HepG2 (cell line): ENCODE data around the gene KRTAP12-4. TPM values are rescaled to one million over a fixed set of nuclear protein-coding genes. Genes with fewer than 3 reads are reported as not detected.

ENCODE experiments used
- ATAC-seq: fragments of 200-7000 bp; cut with Tn5 transposase; 3 replicates; pipeline ENCODE4 v1.9.1; 2020; ENCODE audit warnings: mild to moderate bottlenecking, moderate library complexity
- BruUV-seq: library from RNA; stranded (reverse); fragments of 400-500 nt; replicated peaks from 2 replicates; lab custom pipeline; 2021; lab: Mats Ljungman, UMichigan
- CTCF ChIA-PET: fragments of 300-600 bp; formaldehyde crosslinking; extraction: SDS; loops from one replicate; lab custom pipeline; 2021; ENCODE audit warnings: low total read pairs, inconsistent platforms, low intra/inter-chr PET ratio; lab: Yijun Ruan, JAX
- POLR2A ChIA-PET: fragments of 350-600 bp; sonication (Branson Sonifier 250); formaldehyde crosslinking; loops from one replicate; lab custom pipeline; 2020; ENCODE audit warnings: antibody characterized with exemption, inconsistent platforms; lab: Yijun Ruan, JAX
- DNase-seq: peaks from one replicate; pipeline ENCODE4 v3.0.0-alpha.2; 2015; ENCODE audit warnings: low spot score
- FAIRE-seq: peaks from 3 replicates; lab custom pipeline; 2011; peaks lifted over from hg19 to GRCh38; lab: Jason Lieb, UNC
- H2AFZ ChIP-seq: one replicate; pipeline ENCODE4 v1.6.1; 2011; ENCODE audit warnings: low read length, inconsistent platforms
- H3K27ac ChIP-seq: fragments of 300-600 bp; 3 replicates; pipeline ENCODE4 v1.8.0; 2011; ENCODE audit warnings: mixed run types, mild to moderate bottlenecking, mixed read lengths, low read length, inconsistent platforms; ENCODE audit not compliant: insufficient read depth; ENCODE audit errors: extremely low read length
- H3K27me3 ChIP-seq, 2 experiments: fragments of 200-600 bp in 1 of 2; 2 replicates in 1 of 2; 3 replicates in 1 of 2; pipeline versions ENCODE4 v1.6.0 to v1.8.0; 2011; ENCODE audit warnings: low read length in 2 of 2, mild to moderate bottlenecking in 2 of 2, moderate library complexity in 2 of 2, inconsistent platforms in 1 of 2; ENCODE audit not compliant: insufficient read depth in 2 of 2, control insufficient read depth in 1 of 2
- H3K36me3 ChIP-seq, 2 experiments: fragments of 200-600 bp in 1 of 2; replicated peaks in 1 of 2; 2 replicates in 1 of 2; 3 replicates in 1 of 2; pipeline versions ENCODE4 v1.5.1 to v1.8.0; 2011; ENCODE audit warnings: low read length in 2 of 2, inconsistent platforms in 1 of 2; ENCODE audit not compliant: insufficient read depth in 2 of 2, control insufficient read depth in 1 of 2
- H3K4me1 ChIP-seq: 2 replicates; pipeline ENCODE4 v1.5.1; 2012; ENCODE audit warnings: low read length, inconsistent platforms; ENCODE audit not compliant: insufficient read depth
- H3K4me2 ChIP-seq: 2 replicates; pipeline ENCODE4 v1.6.0; 2011; ENCODE audit warnings: low read depth, low read length, inconsistent platforms
- H3K4me3 ChIP-seq, 3 experiments: fragments of 200-600 bp in 1 of 3; sonication (generic), shearing (Covaris generic) in 1 of 3; replicated peaks in 1 of 3; 2 replicates each; pipeline ENCODE4 v1.5.1; 2011 to 2016; ENCODE audit warnings: low read length in 3 of 3, inconsistent platforms in 2 of 3, low read depth in 2 of 3, mild to moderate bottlenecking in 2 of 3, control low read depth in 1 of 3, mixed read lengths in 1 of 3; ENCODE audit not compliant: insufficient read depth in 1 of 3
- H3K79me2 ChIP-seq: one replicate; pipeline ENCODE4 v1.6.1; 2011; ENCODE audit warnings: low read length, inconsistent platforms; ENCODE audit not compliant: insufficient read depth
- H3K9ac ChIP-seq: 2 replicates; pipeline ENCODE4 v1.6.0; 2011; ENCODE audit warnings: mild to moderate bottlenecking, low read depth, low read length, inconsistent platforms; ENCODE audit not compliant: insufficient read depth
- H3K9me3 ChIP-seq: 2 replicates; pipeline ENCODE4 v1.5.1; 2012; ENCODE audit warnings: mild to moderate bottlenecking, low read length
- H4K20me1 ChIP-seq: 2 replicates; pipeline ENCODE4 v1.6.0; 2011; ENCODE audit warnings: inconsistent platforms, mild to moderate bottlenecking, low read length, moderate library complexity; ENCODE audit not compliant: insufficient read depth
- AGO2 ChIP-seq: fragments of 200-400 bp; formaldehyde crosslinking; optimal IDR thresholded peaks from 2 replicates; pipeline ENCODE3; 2017; ENCODE audit warnings: mild to moderate bottlenecking, low read depth, low read length, moderate library complexity
- ARID2 ChIP-seq: sonication (generic); formaldehyde crosslinking; IDR thresholded peaks from 2 replicates; pipeline ENCODE4 v1.8.1; 2022; ENCODE audit warnings: mild to moderate bottlenecking, missing genetic modification reagents, borderline replicate concordance
- E2F5 ChIP-seq: sonication (generic); formaldehyde crosslinking; conservative IDR thresholded peaks from 2 replicates; pipeline ENCODE4 v1.4.0; 2020; ENCODE audit warnings: missing genetic modification reagents
- HBP1 ChIP-seq: IDR thresholded peaks from 2 replicates; pipeline ENCODE4 v1.6.1; 2016; ENCODE audit warnings: low read depth, control low read depth
- JDP2 ChIP-seq: sonication (generic); formaldehyde crosslinking; IDR thresholded peaks from 2 replicates; pipeline ENCODE4 v1.8.1; 2022; ENCODE audit warnings: missing genetic modification reagents, borderline replicate concordance
- MBD4 ChIP-seq: IDR thresholded peaks from 2 replicates; pipeline ENCODE4 v1.6.1; 2012; ENCODE audit warnings: low read length, inconsistent platforms, borderline replicate concordance
- MEF2D ChIP-seq: sonication (generic); formaldehyde crosslinking; IDR thresholded peaks from 2 replicates; pipeline ENCODE4 v1.5.1; 2020; ENCODE audit warnings: mild to moderate bottlenecking, missing genetic modification reagents
- NR2F1 ChIP-seq, 2 experiments: fragments of 450-650 bp in 1 of 2; formaldehyde crosslinking in 1 of 2; IDR thresholded peaks; 2 replicates each; pipeline versions ENCODE4 v1.5.0 to v1.6.1; 2016 to 2020; ENCODE audit warnings: mild to moderate bottlenecking in 1 of 2, missing compliant biosample characterization in 1 of 2, missing genetic modification reagents in 1 of 2, moderate library complexity in 1 of 2
- TSC22D2 ChIP-seq: sonication (generic); formaldehyde crosslinking; IDR thresholded peaks from 2 replicates; pipeline ENCODE4 v1.5.1; 2020; ENCODE audit warnings: missing genetic modification reagents, mild to moderate bottlenecking, borderline replicate concordance
- ZFAT ChIP-seq: sonication (generic); formaldehyde crosslinking; conservative IDR thresholded peaks from 2 replicates; pipeline ENCODE4 v1.8.1; 2023; ENCODE audit warnings: missing genetic modification reagents, inconsistent platforms
- ZNF253 ChIP-seq: sonication (generic); formaldehyde crosslinking; IDR thresholded peaks from 2 replicates; pipeline ENCODE4 v1.8.0; 2022; ENCODE audit warnings: mild to moderate bottlenecking, missing genetic modification reagents, borderline replicate concordance
- ZNF430 ChIP-seq: sonication (generic); formaldehyde crosslinking; IDR thresholded peaks from 2 replicates; pipeline ENCODE4 v1.9.0; 2021; ENCODE audit warnings: mild to moderate bottlenecking, missing genetic modification reagents
- ZNF446 ChIP-seq: sonication (generic); formaldehyde crosslinking; IDR thresholded peaks from 2 replicates; pipeline ENCODE4 v1.5.0; 2020; ENCODE audit warnings: mild to moderate bottlenecking, missing genetic modification reagents
- WGBS: methylation state at CpG from one replicate; pipeline ENCODE4 v1.1.6; 2017; ENCODE audit warnings: low lambda C conversion rate; 5-methylcytosine and 5-hydroxymethylcytosine counted together
- in situ Hi-C: cut with HindIII; loops from 2 replicates; pipeline ENCODE4 v1.10.0; 2017; ENCODE audit warnings: low pct_unique_long_range_greater_than_20kb; ENCODE audit not compliant: extremely low pct_ligation_motif_present
- intact Hi-C: fragments of 100-400 bp; cut with micrococcal nuclease; formaldehyde crosslinking; loops from one replicate; pipeline ENCODE4 v1.10.0; 2022; ENCODE audit not compliant: unreplicated experiment
- polyA plus RNA-seq, 8 experiments: library from polyadenylated mRNA; depleted of rRNA in 3 of 8; stranded (reverse) in 7 of 8; unstranded in 1 of 8; fragments of >200 nt; fragmentation: Illumina TruSeq in 4 of 8; extraction: Trizol in 4 of 8; gene quantifications; 2 replicates each; pipeline versions ENCODE4 v1.2.1 to v1.2.3, GENCODE V29; 2011 to 2016; ENCODE audit warnings: low read depth in 4 of 8, missing spikeins in 1 of 8, mixed read lengths in 1 of 8; ENCODE audit not compliant: insufficient read depth in 1 of 8
- total RNA-seq, 5 experiments: library from RNA; depleted of rRNA; stranded (reverse); fragments of >200 nt; fragmentation: Illumina TruSeq; extraction: Trizol; gene quantifications; 2 replicates each; pipeline ENCODE4 v1.2.3, GENCODE V29; 2016; ENCODE audit warnings: low read depth in 1 of 5
- TF ChIP-seq, protein P1 (sequence below): sonication (generic); formaldehyde crosslinking; IDR thresholded peaks from 2 replicates; pipeline ENCODE4 v1.5.0; 2020; ENCODE audit warnings: missing genetic modification reagents
- TF ChIP-seq, protein P2 (sequence below): sonication (generic); formaldehyde crosslinking; IDR thresholded peaks from 2 replicates; pipeline ENCODE4 v1.4.0; 2020; ENCODE audit warnings: missing genetic modification reagents, borderline replicate concordance
- TF ChIP-seq, protein P3 (sequence below): sonication (generic); formaldehyde crosslinking; IDR thresholded peaks from 2 replicates; pipeline ENCODE4 v1.8.0; 2022; ENCODE audit warnings: mild to moderate bottlenecking, missing genetic modification reagents

Gene KRTAP12-4
- total and polyA plus RNA-seq, 2 of the 13 experiments (the other 11 are each of a cell fraction or from before 2014, with no cell fraction given): not detected

GRCh38 chr21:44700101-44701022, 45.9 kb upstream of the KRTAP12-4 start:
- DNase-seq (peak; percentile 32), ATAC-seq (no peak), FAIRE-seq (peak; percentile 43)
- Histone ChIP-seq H3K9me3 (no peaks in the 10 kb centered on the region), H3K9ac (no peak overlapping the region), H4K20me1 (no peaks in the 10 kb centered on the region), H3K4me1 (peaks cover 90% of the 10 kb centered on the region), H3K36me3 (no peaks in the 10 kb centered on the region), H3K27ac (peak overlapping the region; percentile 45), H3K27me3 (peaks cover 5 to 16% of the 10 kb centered on the region in 2 experiments; a peak in 3 of 5 replicates), H3K4me3 (peak overlapping the region in 1 of 3 experiments; percentile 13; a peak in 1 of 6 replicates), H3K4me2 (peak overlapping the region; percentile 60), H2AFZ (no peak overlapping the region), H3K79me2 (no peaks in the 10 kb centered on the region)
- POLR2A ChIA-PET: no interaction called here
- in situ Hi-C loops (no loop called here), intact Hi-C loops (loop anchor here (5.0 kb wide), 1 partner anchor 37 kb away; no protein-coding TSS in a partner anchor)
- WGBS: 19% methylated on average over 5 of the region's 21 CpGs
- CTCF ChIA-PET: no interaction called here
- BruUV-seq: no TSS peak
- TF ChIP-seq, protein P1, sequence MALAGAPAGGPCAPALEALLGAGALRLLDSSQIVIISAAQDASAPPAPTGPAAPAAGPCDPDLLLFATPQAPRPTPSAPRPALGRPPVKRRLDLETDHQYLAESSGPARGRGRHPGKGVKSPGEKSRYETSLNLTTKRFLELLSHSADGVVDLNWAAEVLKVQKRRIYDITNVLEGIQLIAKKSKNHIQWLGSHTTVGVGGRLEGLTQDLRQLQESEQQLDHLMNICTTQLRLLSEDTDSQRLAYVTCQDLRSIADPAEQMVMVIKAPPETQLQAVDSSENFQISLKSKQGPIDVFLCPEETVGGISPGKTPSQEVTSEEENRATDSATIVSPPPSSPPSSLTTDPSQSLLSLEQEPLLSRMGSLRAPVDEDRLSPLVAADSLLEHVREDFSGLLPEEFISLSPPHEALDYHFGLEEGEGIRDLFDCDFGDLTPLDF (CRISPR knock-in tag): no peak
- TF ChIP-seq, protein P2, sequence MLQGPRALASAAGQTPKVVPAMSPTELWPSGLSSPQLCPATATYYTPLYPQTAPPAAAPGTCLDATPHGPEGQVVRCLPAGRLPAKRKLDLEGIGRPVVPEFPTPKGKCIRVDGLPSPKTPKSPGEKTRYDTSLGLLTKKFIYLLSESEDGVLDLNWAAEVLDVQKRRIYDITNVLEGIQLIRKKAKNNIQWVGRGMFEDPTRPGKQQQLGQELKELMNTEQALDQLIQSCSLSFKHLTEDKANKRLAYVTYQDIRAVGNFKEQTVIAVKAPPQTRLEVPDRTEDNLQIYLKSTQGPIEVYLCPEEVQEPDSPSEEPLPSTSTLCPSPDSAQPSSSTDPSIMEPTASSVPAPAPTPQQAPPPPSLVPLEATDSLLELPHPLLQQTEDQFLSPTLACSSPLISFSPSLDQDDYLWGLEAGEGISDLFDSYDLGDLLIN (CRISPR knock-in tag): no peak
- no peak for TF ChIP-seq MBD4
- peak; percentile 52 to 90; a peak in 2 of 4 replicates for TF ChIP-seq NR2F1 (CRISPR knock-in tag; IDR thresholded peaks at IDR 0.05)
- no peak for TF ChIP-seq ZFAT (CRISPR knock-in tag)
- peak; percentile 91 for TF ChIP-seq MEF2D
- TF ChIP-seq ZNF253: no peak
- no peak for TF ChIP-seq TSC22D2 (CRISPR knock-in tag)
- TF ChIP-seq E2F5: no peak
- TF ChIP-seq ZNF430: peak; percentile 89; the same call in 1 of the 2 replicates
- TF ChIP-seq, protein P3, sequence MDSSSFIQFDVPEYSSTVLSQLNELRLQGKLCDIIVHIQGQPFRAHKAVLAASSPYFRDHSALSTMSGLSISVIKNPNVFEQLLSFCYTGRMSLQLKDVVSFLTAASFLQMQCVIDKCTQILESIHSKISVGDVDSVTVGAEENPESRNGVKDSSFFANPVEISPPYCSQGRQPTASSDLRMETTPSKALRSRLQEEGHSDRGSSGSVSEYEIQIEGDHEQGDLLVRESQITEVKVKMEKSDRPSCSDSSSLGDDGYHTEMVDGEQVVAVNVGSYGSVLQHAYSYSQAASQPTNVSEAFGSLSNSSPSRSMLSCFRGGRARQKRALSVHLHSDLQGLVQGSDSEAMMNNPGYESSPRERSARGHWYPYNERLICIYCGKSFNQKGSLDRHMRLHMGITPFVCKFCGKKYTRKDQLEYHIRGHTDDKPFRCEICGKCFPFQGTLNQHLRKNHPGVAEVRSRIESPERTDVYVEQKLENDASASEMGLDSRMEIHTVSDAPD (CRISPR knock-in tag): no peak
- TF ChIP-seq HBP1 (CRISPR knock-in tag): no peak
- TF ChIP-seq ARID2 (CRISPR knock-in tag): no peak
- TF ChIP-seq JDP2 (CRISPR knock-in tag): no peak
- no peak for TF ChIP-seq AGO2
- no peak for TF ChIP-seq ZNF446
